Skeletal muscle satellite cell (primary cell): ENCODE data around the gene NSMCE1.

ENCODE experiments used
- H3K27me3 ChIP-seq: 2 replicates; pipeline ENCODE4 v1.7.0; 2013; ENCODE audit warnings: low read length; ENCODE audit not compliant: control insufficient read depth, insufficient read depth
- H3K36me3 ChIP-seq: 2 replicates; pipeline ENCODE4 v1.7.0; 2013; ENCODE audit warnings: mild to moderate bottlenecking, control low read depth, low read length; ENCODE audit not compliant: insufficient read depth
- H3K4me1 ChIP-seq: 2 replicates; pipeline ENCODE4 v1.7.0; 2013; ENCODE audit warnings: low read length; ENCODE audit not compliant: control insufficient read depth, insufficient read depth
- H3K4me2 ChIP-seq: 2 replicates; pipeline ENCODE4 v1.7.0; 2013; ENCODE audit warnings: mild to moderate bottlenecking, low read length
- H3K4me3 ChIP-seq: 2 replicates; pipeline ENCODE4 v1.7.0; 2013; ENCODE audit warnings: low read length
- H3K9ac ChIP-seq: 2 replicates; pipeline ENCODE4 v1.7.0; 2013; ENCODE audit warnings: mild to moderate bottlenecking, low read depth, low read length, moderate library complexity
- H3K9me3 ChIP-seq: replicated peaks from 2 replicates; pipeline ENCODE4 v1.7.0; 2013; ENCODE audit warnings: mild to moderate bottlenecking, control low read depth, low read length

The NSMCE1 gene

DNA sequence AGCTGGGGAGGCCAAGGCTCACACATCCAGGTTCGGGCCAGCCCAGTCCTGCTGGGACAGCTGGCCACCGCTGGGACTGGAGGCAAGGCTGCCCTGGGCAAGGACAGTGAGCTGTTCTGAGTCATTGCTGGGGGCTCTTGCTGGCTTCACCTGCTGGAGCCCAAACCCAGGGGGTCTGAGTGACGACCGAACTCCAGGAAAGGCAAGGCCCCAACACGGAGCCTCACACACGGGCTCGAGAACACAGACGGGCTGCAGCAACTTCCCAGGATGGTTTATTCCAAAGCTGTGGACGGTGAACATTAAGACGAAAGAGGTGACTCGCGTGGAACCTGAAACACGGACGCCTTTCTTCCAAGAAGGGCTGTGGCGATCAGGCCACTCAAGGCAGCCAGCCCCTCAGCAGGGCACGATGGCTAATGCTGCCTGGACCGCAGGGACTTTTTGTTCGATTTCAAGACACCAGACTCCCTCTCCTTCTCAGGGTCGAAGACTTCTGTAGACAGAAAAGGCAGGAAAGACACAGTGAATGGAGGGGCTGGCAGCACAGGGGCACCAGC, 43.8 kb downstream of the NSMCE1 start:
- Histone ChIP-seq H3K27me3 (no peaks in the 10 kb centered on the region), H3K9me3 (no peaks in the 10 kb centered on the region), H3K4me2 (no peak overlapping the region), H3K4me1 (peaks cover 32% of the 10 kb centered on the region), H3K36me3 (peaks cover 27% of the 10 kb centered on the region), H3K4me3 (no peak overlapping the region), H3K9ac (no peak overlapping the region)

DNA sequence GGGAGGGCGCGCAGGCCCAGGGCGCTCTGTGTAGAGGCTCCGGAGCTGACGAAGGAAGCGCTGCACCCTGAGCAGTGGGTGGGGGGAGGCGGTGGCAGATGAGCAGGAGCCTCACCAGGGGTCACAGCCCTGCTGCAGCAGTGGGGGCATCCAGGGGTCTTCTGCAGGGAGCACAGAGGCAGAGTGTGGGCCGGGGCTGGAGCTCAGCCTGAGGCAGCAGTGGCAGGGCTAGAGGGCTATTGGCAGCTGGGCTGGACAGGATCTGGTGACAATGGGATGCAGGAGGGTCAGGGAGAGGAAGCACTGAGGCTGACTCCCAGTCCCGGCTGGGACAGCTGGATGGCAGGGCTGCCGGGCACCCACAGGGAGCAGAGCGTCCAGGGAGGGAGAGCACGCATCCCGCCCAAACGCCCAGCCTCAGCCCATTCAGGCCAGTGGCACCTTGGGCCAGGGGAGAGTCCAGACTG, 44.3 kb downstream of the NSMCE1 start:
- H3K27me3 ChIP-seq, result no peaks in the 10 kb centered on the region
- no peak overlapping the region for H3K4me3 ChIP-seq
- no peak overlapping the region for H3K4me2 ChIP-seq
- no peak overlapping the region for H3K9ac ChIP-seq
- H3K36me3 ChIP-seq, result peaks cover 26% of the 10 kb centered on the region
- H3K9me3 ChIP-seq, result no peaks in the 10 kb centered on the region
- peaks cover 31% of the 10 kb centered on the region for H3K4me1 ChIP-seq

DNA sequence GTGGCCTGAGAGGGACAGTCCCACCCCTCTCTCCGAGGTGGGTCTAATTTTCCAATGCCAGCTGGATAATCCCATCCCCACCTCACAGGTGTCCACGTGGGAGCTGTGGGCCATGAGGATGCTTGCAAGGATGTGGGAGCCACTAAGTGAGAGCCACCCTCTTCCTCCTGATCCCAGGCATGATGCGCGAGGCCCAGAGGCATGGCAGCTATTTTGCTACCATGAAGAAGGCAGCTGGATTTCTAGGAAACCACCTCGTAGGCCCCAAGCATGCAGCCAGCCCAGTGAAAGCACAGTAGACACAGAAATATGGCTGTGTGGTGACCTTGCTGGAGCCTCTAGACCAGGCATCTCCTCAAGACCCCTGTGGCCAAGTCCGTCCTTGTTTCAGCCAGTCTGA, 44.9 kb downstream of the NSMCE1 start:
- Histone ChIP-seq H3K36me3 (peaks cover 22% of the 10 kb centered on the region), H3K27me3 (no peaks in the 10 kb centered on the region), H3K4me3 (no peak overlapping the region), H3K9ac (peak overlapping the region; percentile 13), H3K9me3 (no peaks in the 10 kb centered on the region), H3K4me2 (no peak overlapping the region), H3K4me1 (peaks cover 26% of the 10 kb centered on the region)

DNA sequence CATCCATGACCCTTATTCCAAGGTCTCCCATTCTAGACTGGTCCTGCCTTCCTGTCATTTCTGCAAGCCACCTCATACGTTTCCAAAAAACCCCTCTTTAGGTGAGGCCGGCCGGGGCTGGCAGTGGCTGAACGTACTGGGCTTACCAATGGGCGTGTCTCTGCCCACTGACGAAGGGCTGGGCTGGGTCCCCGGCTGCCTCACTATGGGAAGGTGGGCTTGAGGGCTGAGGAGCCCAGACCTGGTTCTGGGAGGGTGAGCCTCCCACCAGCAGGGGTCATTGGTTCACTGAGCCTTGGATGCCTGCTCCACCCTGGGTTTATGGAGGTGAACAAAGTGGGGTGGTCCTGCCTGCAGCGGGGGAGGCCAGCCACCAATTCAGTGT, 45.4 kb downstream of the NSMCE1 start:
- H3K9ac ChIP-seq, result peak overlapping the region; percentile 13
- peak overlapping the region; percentile 32 for H3K4me2 ChIP-seq
- H3K4me1 ChIP-seq, result peaks cover 26% of the 10 kb centered on the region
- no peaks in the 10 kb centered on the region for H3K9me3 ChIP-seq
- H3K27me3 ChIP-seq, result no peaks in the 10 kb centered on the region
- no peak overlapping the region for H3K4me3 ChIP-seq
- H3K36me3 ChIP-seq, result peaks cover 22% of the 10 kb centered on the region

DNA sequence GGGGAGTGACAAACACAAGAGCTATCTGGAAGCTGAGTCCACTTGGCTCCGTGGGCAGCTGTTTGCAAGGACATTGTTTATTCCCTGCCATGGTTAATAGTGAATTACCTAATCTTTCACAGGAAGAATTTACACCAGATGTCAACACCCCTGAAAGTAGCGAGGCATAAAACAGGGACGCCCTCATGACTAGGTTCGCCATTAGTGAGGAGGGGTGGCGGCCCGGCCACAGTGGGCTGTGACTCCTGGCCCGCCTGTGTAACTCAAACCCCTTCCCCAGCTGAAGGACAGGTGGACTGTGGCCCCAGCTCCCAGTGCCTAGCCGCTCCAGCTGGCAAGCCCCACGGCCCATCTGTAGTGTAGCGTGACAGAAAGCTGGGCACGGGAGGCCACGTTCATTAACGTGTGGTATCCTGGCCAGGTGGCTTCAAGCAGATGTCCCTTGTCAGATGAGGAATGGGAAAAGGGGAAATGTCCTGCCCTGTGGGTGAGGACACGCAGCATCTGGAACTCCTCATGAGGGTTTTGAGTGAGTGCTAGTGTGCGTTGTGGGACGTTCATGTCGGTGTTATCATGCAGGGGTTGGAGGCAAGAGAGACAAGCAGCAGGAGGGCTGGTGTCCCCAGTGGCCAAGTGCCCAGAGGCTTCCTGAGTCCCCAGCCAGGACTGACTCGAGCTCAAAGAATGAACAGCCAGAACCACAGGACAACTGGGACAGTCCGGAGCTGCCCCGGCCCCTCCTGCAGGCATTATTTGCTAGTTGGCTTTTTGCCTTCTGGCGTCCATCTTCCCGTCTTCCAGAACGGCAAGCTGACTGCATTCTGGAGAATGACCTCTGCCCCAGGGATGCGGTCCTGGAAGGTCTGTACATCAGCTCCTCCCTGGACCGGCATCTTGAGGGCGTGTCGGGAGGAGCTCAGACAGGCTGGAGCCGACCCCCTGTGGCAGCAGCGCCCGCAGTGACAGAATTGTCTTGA, 46.0 kb downstream of the NSMCE1 start:
- H3K4me1 ChIP-seq, result peaks cover 28% of the 10 kb centered on the region
- no peak overlapping the region for H3K4me3 ChIP-seq
- no peaks in the 10 kb centered on the region for H3K9me3 ChIP-seq
- H3K27me3 ChIP-seq, result no peaks in the 10 kb centered on the region
- peak overlapping the region; percentile 32 for H3K4me2 ChIP-seq
- peak overlapping the region; percentile 33 for H3K9ac ChIP-seq
- H3K36me3 ChIP-seq, result peaks cover 22% of the 10 kb centered on the region

DNA sequence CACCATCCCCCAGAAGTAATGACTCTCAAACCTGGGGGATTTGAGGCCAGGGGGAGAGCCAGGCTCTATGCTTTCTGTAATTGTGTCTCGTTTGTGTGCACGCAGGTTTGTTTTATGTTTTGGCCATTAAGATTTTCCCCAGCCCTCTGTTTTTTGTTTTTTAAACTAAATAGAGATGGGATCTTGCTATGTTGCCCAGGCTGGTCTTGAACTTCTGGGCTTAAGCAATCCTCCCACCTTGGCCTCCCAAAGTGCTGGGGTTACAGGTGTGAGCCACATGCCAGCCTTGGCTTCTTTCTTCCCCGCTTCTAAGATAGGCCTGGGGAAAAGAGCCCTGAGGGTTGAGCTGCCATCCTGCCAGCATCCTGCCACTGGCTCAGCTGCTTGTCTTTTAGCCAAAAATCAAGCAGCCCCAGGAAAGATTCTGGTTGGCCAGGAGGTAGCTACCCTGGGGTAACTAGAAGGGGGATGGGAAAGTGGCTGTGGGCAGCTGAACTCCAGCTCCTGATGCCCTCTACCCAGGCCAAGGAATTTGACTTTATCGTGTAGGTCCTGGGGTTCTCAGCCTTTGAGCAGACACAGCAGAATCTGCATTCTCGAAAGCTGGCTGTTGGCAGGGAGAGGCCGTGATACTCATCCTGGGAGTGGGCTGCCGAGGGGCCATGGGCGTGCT, 46.9 kb downstream of the NSMCE1 start:
- H3K9me3 ChIP-seq, result no peaks in the 10 kb centered on the region
- H3K27me3 ChIP-seq, result no peaks in the 10 kb centered on the region
- peak overlapping the region; percentile 14 for H3K9ac ChIP-seq
- no peak overlapping the region for H3K4me3 ChIP-seq
- peaks cover 22% of the 10 kb centered on the region for H3K36me3 ChIP-seq
- H3K4me1 ChIP-seq, result peaks cover 36% of the 10 kb centered on the region
- H3K4me2 ChIP-seq, result peak overlapping the region; percentile 32

DNA sequence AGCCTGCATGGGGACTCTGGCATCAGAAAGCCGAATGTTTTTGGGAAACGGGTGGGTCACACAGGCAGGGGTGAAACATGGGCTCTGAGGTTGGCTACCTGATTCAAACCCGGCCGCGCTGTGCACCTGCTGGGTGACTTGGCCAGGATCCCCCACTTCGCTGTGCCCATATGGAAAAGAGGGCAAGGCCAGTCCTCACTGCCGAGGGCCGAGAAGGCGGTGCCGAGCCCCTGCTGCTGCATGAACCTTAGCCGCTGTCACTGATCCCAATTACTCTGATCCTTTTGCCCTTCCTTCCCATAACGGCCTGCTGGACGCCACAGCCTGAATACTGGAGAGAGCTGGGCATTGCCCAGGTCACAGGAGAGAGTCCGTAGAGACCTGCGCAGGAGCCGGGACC, 47.6 kb downstream of the NSMCE1 start:
- Histone ChIP-seq H3K4me3 (no peak overlapping the region), H3K4me1 (peaks cover 37% of the 10 kb centered on the region), H3K9ac (no peak overlapping the region), H3K27me3 (no peaks in the 10 kb centered on the region), H3K36me3 (peaks cover 17% of the 10 kb centered on the region), H3K4me2 (no peak overlapping the region), H3K9me3 (no peaks in the 10 kb centered on the region)

DNA sequence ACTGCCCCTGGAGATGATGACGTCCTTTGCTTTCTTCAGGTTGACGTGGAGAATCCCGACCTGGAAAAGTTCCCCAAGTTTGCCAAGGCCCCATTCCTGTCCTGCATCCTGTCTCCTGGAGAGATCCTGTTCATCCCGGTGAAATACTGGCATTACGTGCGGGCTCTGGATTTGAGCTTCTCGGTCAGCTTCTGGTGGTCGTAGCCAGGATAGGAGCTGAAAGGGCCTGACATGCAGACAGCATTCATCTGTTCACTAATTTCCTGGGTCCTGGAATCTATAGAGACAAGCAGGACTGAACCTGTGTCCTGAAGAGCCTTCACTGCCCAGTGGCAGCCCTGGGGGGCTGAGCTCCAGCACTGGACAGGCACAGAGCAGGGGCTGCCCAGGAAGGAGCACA, 48.0 kb downstream of the NSMCE1 start:
- H3K9ac ChIP-seq, result no peak overlapping the region
- H3K27me3 ChIP-seq, result no peaks in the 10 kb centered on the region
- peaks cover 37% of the 10 kb centered on the region for H3K4me1 ChIP-seq
- no peak overlapping the region for H3K4me3 ChIP-seq
- no peak overlapping the region for H3K4me2 ChIP-seq
- H3K36me3 ChIP-seq, result peaks cover 13% of the 10 kb centered on the region
- H3K9me3 ChIP-seq, result no peaks in the 10 kb centered on the region

DNA sequence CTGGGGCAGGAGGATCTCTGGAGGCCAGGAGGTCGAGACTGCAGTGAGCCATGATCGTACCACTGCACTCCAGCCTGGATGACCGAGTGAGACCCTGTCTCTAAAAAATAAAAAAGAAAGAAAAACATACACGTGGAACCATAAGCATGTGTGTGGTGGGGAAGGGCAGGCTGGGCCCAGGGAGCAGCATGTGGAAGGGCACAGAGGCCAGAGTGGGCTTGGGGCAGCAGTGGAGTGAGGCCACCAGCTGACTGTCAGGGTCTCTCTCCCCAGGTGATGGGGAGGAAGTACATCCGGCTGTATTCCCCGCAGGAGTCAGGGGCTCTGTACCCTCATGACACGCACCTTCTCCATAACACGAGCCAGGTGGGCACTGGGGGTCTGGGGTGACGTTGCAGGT, 48.5 kb downstream of the NSMCE1 start:
- Histone ChIP-seq H3K4me2 (no peak overlapping the region), H3K36me3 (peaks cover 11% of the 10 kb centered on the region), H3K4me1 (peaks cover 37% of the 10 kb centered on the region), H3K9me3 (no peaks in the 10 kb centered on the region), H3K9ac (no peak overlapping the region), H3K27me3 (no peaks in the 10 kb centered on the region), H3K4me3 (no peak overlapping the region)

DNA sequence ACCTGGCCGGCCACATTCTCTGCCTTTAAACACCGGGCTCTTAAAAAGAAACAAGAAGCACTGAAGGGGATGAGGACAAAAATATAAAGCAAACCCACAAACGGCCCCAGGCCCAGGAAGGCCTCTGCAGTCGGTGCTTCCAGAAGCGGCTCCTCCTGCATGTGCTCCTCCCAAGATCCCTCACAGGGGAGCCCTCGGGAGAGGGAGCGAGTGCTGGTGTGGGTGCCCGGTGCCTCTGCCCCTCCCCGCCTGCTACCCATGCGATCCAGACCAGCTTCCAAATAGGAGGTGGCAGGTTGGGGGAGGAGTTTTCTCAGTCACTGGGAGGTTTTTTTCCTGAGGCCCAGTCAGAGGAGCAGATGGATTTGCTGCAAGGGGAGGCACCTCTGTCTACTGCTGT, 49.4 kb downstream of the NSMCE1 start:
- H3K4me1 ChIP-seq, result peaks cover 35% of the 10 kb centered on the region
- H3K36me3 ChIP-seq, result peaks cover 7% of the 10 kb centered on the region
- H3K9me3 ChIP-seq, result no peaks in the 10 kb centered on the region
- no peak overlapping the region for H3K4me2 ChIP-seq
- no peak overlapping the region for H3K4me3 ChIP-seq
- H3K27me3 ChIP-seq, result no peaks in the 10 kb centered on the region
- no peak overlapping the region for H3K9ac ChIP-seq

DNA sequence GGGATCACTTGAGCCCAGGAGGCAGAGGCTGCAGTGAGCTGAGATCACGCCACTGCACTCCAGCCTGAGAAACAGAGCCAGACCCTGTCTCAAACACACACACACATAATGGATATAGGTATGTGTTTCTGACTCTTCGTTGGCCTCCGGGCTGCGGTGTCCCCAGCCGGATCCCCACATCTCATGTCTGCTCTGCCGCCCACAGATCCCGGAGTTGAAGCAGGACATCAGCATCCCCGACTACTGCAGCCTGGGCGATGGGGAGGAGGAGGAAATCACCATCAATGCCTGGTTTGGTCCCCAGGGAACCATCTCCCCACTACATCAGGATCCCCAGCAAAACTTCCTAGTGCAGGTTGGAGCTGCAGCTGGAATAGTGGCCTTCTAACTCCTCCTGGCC, 49.8 kb downstream of the NSMCE1 start:
- Histone ChIP-seq H3K9me3 (no peaks in the 10 kb centered on the region), H3K4me3 (no peak overlapping the region), H3K27me3 (no peaks in the 10 kb centered on the region), H3K36me3 (peaks cover 3% of the 10 kb centered on the region), H3K9ac (no peak overlapping the region), H3K4me1 (peaks cover 35% of the 10 kb centered on the region), H3K4me2 (no peak overlapping the region)
